Measurements from ENCODE around the gene ADD1. TPM values are rescaled to one million over a fixed set of nuclear protein-coding genes. Genes with fewer than 3 reads are reported as not detected.
A peak's percentile ranks its signal among the peaks of the same experiment; 100 is the strongest.

Gene ADD1
- total RNA-seq, 2 experiments from 2014 or later, result 196 to 206 TPM

DNA sequence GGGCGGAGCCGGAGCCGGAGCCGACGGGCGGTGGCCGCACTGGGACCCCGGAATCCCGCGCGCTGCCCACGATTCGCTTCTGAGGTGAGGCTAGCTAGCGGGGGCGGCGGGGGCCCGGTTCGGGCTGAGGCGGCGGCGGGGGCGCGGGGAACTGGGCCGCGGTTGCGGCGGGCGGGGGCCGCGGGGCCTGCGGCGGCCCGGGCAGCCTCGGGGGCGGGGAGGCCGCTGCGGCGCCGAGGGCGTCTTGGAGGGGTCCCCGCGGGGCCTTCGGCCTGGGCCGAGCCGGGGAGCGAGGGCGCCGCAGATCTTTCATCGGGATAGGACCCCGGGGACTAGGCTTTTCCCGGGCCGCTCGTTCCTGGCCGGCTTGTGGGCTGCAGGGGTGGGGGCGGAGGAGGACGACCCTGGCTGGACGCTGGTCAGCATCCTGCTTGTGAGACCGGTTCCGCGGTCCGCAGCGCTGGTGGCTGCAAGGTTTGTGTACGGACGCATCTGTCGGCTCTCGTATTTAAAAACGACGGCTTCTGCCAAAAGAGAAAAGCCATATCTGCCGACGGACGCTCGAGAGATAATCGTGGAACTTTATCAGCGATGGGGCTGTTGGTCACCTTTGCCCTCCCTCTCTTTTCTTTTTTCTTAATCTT, 419 bp downstream of the ADD1 start:
- peak; percentile 47 for DNase-seq
- CTCF ChIA-PET, result no interaction called here
- Mint-ChIP-seq H3K27me3 (no peaks in the 10 kb centered on the region), H3K4me1 (peaks cover 55% of the 10 kb centered on the region), H3K4me3 (peak overlapping the region; percentile 88), H3K36me3 (ENCODE audit: low read depth) (peaks cover 12% of the 10 kb centered on the region), H3K9me3 (ENCODE audit: low read depth) (peaks cover 2% of the 10 kb centered on the region), H3K27ac (peak overlapping the region; percentile 89)
- ATAC-seq, result peak; percentile 8
- POLR2A ChIA-PET, result interaction anchor here (0.7 to 1.2 kb wide), 3 partner anchors 27 to 165 kb away, joined by 4 to 8 read pairs (median 5); no protein-coding TSS in a partner anchor
- intact Hi-C loops (cut with DNase I, micrococcal nuclease), result loop anchor here (1.0 to 5.0 kb wide), 13 partner anchors 51 to 602 kb away; partner anchors contain the start of genes FAM193A (in 1 of the 2), GRK4 (in 1 of the 2), HAUS3 (in 1 of the 2) and HTT (in 1 of the 2)

DNA sequence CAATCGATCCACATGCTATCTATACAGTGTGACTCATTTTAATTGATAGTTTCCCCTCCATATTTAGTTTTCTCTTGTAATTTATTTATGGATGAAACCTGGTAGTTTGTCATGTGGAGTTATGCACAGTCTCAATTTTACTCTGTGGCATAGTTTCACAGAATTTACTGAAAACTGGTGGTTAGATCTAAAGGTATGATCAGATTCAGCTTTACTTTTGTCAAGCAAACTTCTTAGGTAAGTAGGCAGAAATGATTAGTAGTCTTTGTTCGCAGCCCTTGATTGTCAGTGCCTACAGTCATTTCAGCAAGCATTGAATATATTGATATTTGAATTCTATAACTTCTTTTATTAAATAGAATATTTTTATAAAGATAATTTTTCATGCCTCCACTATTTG, 2.5 kb downstream of the ADD1 start:
- ChIA-PET POLR2A (interaction anchor here (1.0 kb wide), 2 partner anchors 12 to 32 kb away, joined by 3 read pairs; no protein-coding TSS in a partner anchor), CTCF (no interaction called here)
- intact Hi-C loops (cut with DNase I, micrococcal nuclease), result loop anchor here in 1 of 2 experiments (5.0 kb wide), 2 partner anchors 91 to 116 kb away; partner anchors contain the start of genes GRK4 and NOP14
- DNase-seq (peak; percentile 3), ATAC-seq (peak; percentile 38)
- Mint-ChIP-seq H3K27me3 (no peaks in the 10 kb centered on the region), H3K36me3 (ENCODE audit: low read depth) (peaks cover 8% of the 10 kb centered on the region), H3K4me3 (peak overlapping the region; percentile 88), H3K4me1 (peaks cover 70% of the 10 kb centered on the region), H3K27ac (peak overlapping the region; percentile 89), H3K9me3 (ENCODE audit: low read depth) (no peaks in the 10 kb centered on the region)

DNA sequence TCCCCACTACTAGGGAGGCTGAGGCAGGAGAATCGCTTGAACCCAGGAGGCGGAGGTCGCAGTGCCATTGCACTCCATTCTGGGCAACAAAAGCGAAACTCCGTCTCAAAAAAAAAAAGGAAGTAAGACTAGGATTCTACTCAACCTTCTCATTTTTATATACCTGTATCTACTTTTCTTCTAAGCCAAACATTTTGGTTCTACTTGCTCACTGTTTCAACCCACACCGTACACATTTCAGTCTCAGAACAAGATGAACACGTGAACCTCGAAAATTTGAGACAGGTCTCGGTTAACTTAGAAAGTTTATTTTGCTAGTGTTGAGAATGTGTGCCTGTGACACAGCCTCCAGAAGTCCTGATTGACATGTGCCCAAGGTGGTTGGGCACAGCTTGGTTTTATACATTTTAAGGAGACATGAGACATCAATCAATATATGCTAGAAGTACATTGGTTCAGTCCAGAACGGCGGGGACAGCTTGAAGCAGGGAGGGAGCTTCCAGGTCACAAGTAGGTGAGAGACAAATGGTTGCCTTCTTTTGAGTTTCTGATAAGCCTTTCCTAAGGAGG, 3.7 kb downstream of the ADD1 start:
- H3K4me3 Mint-ChIP-seq, result no peak overlapping the region
- intact Hi-C loops (cut with DNase I, micrococcal nuclease), result loop anchor here in 1 of 2 experiments (5.0 kb wide), 2 partner anchors 90 to 115 kb away; partner anchors contain the start of genes GRK4 and NOP14
- H3K27ac Mint-ChIP-seq, result peak overlapping the region; percentile 68
- H3K9me3 Mint-ChIP-seq (ENCODE audit: low read depth), result no peaks in the 10 kb centered on the region
- no peak for DNase-seq
- ChIA-PET POLR2A (no interaction called here), CTCF (interaction anchor here (0.6 kb wide), 1 partner anchor 41 kb away, joined by 3 read pairs; no protein-coding TSS in a partner anchor)
- peaks cover 78% of the 10 kb centered on the region for H3K4me1 Mint-ChIP-seq
- H3K27me3 Mint-ChIP-seq, result no peaks in the 10 kb centered on the region
- no peak for ATAC-seq
- H3K36me3 Mint-ChIP-seq (ENCODE audit: low read depth), result peaks cover 8% of the 10 kb centered on the region

DNA sequence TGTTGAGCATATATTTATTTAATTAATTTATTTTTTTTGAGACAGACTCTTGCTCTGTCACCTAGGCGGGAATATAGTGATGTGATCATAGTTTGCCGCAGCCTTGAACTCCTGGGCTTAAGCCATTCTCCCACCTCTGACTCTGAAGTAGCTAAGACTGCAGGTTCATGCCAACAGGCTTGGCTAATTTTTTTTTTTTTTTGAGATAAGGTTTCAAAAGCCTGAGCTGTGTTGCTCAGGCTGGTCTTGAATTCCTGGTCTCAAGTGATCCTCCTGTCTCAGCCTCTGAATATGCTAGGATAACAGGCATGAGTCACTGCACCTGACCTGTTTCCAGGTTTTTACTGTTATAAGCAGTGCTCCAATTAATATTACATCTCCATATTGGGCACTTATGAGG, 4.8 kb downstream of the ADD1 start:
- peak overlapping the region; percentile 37 for H3K27ac Mint-ChIP-seq
- POLR2A ChIA-PET, result no interaction called here
- H3K4me3 Mint-ChIP-seq, result no peak overlapping the region
- CTCF ChIA-PET, result interaction anchor here (0.6 to 1.4 kb wide), 2 partner anchors 10 to 87 kb away, joined by 3 read pairs; no protein-coding TSS in a partner anchor
- no peaks in the 10 kb centered on the region for H3K9me3 Mint-ChIP-seq (ENCODE audit: low read depth)
- intact Hi-C loops (cut with DNase I, micrococcal nuclease), result loop anchor here in 1 of 2 experiments (5.0 kb wide), 2 partner anchors 89 to 114 kb away; partner anchors contain the start of genes GRK4 and NOP14
- peaks cover 80% of the 10 kb centered on the region for H3K4me1 Mint-ChIP-seq
- H3K36me3 Mint-ChIP-seq (ENCODE audit: low read depth), result peaks cover 8% of the 10 kb centered on the region
- no peak for DNase-seq
- no peak for ATAC-seq
- H3K27me3 Mint-ChIP-seq, result no peaks in the 10 kb centered on the region

DNA sequence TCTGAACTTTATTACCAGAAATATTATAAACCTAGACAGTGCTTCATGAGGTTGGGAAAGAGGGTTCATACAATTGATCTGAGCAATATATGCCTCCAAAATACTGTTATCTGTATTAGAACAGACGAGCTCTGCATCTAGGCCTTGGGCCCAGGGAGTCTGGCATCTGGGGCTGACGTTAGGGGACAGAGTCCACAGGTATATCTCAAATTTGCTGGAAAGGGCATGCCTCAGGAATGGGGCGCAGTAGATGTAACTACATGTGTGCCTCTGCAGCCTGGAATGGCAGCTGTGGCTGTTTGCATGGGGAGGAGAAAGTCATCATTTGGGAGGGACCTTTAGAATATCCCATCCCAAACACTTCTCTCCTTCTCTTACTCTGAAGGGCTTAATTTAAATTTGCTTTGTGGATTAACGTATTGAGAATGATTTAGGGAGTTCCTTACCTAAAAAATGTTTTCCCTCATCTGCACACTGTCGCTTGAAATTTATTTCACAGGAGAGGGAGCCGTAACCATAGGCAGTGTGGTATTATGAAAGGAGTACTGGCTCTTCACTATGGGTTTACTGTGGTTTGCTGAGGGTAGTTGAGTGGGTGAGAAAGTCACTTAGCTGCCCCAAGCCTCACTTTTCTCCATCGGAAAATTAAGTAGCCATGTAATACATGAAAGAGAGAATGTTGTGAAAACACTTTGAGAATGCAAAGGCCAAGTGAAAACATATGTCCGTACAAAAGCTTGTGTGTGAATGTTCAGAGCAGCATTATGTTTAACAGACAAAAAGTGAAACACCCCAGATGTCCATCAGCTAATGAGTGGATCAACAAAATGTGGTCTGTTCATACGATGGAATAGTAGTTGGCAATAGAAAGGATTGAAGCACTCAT, 5.9 kb downstream of the ADD1 start:
- Mint-ChIP-seq H3K4me1 (peaks cover 85% of the 10 kb centered on the region), H3K9me3 (ENCODE audit: low read depth) (no peaks in the 10 kb centered on the region), H3K27me3 (no peaks in the 10 kb centered on the region), H3K27ac (peak overlapping the region; percentile 28), H3K36me3 (ENCODE audit: low read depth) (peaks cover 11% of the 10 kb centered on the region), H3K4me3 (no peak overlapping the region)
- CTCF ChIA-PET, result interaction anchor here (0.9 to 1.4 kb wide), 3 partner anchors 11 to 112 kb away, joined by 3 to 4 read pairs (median 3); no protein-coding TSS in a partner anchor
- no peak for DNase-seq
- ATAC-seq, result no peak
- POLR2A ChIA-PET, result no interaction called here
- intact Hi-C loops (cut with DNase I, micrococcal nuclease), result loop anchor here in 1 of 2 experiments (5.0 kb wide), 2 partner anchors 88 to 113 kb away; partner anchors contain the start of genes GRK4 and NOP14

DNA sequence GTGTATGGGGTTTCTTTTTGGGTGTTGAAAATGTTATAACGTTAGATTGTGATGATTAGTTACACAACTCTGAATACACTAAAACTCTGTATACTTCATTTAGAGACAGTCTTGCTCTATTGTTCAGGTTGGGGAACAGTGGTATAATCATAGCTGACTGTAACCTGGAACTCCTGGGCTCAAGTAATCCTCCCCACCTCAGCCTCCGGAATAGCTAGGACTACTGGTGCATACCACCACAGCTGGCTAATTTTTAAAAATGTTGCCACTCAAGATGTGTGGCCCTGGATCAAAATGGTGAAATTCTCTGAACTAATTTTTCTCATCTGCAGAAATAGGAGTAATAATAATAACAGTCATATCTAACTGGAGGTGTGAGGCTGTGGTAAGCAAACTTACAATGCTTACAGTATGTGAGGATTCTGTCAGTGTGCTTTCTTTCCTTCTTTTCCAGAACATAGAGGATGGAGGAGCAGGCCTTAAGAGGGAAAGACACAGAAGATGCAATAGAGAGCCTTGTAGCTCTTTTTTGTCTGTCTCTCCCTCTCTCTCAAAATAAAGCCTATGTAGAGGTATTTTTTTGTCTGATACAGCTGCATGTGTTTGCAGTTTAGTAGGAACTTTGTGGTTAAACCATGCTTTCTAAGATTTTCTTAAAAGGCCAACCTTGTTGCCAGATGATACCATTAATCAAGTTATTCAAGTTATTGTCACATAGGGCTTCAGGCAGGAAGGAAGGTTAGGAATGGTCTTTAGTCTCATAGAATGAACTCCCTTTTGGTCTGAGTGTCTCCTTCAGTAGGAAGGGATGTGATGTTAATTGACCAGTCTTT, 7.5 kb downstream of the ADD1 start:
- Mint-ChIP-seq H3K36me3 (ENCODE audit: low read depth) (peaks cover 12% of the 10 kb centered on the region), H3K27ac (peak overlapping the region; percentile 11), H3K4me1 (peaks cover 75% of the 10 kb centered on the region), H3K27me3 (no peaks in the 10 kb centered on the region), H3K4me3 (no peak overlapping the region), H3K9me3 (ENCODE audit: low read depth) (no peaks in the 10 kb centered on the region)
- ATAC-seq (peak; percentile 27), DNase-seq (no peak)
- ChIA-PET CTCF (interaction anchor here (0.6 to 1.4 kb wide), 3 partner anchors 66 to 354 kb away, joined by 3 to 4 read pairs (median 3); no protein-coding TSS in a partner anchor), POLR2A (interaction anchor here (0.6 kb wide), 1 partner anchor 228 kb away, joined by 3 read pairs; no protein-coding TSS in a partner anchor)
- intact Hi-C loops (cut with DNase I, micrococcal nuclease), result no loop called here

DNA sequence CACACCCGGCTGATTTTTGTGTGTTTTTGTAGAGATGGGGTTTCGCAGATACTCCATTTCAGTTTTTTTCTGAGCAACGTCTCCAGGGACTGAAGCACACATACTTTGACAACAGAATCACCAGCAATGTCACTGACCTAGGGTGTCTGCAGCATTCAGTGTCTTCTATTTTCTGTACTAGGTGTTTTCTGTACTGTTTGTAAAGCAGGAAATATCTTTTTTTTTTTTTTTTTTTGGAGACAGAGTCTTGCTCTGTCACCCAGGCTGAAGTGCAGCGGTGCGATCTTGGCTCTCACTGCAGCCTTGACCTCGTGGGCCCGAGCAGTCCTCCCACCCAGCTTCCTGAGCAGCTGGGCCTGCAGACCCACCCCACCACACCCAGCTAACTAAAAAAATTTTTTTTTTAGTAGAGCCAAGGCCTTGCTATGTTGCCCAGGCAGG, 8.9 kb downstream of the ADD1 start:
- peak overlapping the region; percentile 32 for H3K4me3 Mint-ChIP-seq
- peaks cover 68% of the 10 kb centered on the region for H3K4me1 Mint-ChIP-seq
- H3K27me3 Mint-ChIP-seq, result no peaks in the 10 kb centered on the region
- peak overlapping the region; percentile 47 for H3K27ac Mint-ChIP-seq
- ChIA-PET POLR2A (interaction anchor here (0.6 to 0.7 kb wide), 2 partner anchors 146 to 281 kb away, joined by 3 to 5 read pairs; no protein-coding TSS in a partner anchor), CTCF (no interaction called here)
- intact Hi-C loops (cut with DNase I, micrococcal nuclease), result no loop called here
- DNase-seq (no peak), ATAC-seq (no peak)
- H3K9me3 Mint-ChIP-seq (ENCODE audit: low read depth), result no peaks in the 10 kb centered on the region
- H3K36me3 Mint-ChIP-seq (ENCODE audit: low read depth), result peaks cover 14% of the 10 kb centered on the region

DNA sequence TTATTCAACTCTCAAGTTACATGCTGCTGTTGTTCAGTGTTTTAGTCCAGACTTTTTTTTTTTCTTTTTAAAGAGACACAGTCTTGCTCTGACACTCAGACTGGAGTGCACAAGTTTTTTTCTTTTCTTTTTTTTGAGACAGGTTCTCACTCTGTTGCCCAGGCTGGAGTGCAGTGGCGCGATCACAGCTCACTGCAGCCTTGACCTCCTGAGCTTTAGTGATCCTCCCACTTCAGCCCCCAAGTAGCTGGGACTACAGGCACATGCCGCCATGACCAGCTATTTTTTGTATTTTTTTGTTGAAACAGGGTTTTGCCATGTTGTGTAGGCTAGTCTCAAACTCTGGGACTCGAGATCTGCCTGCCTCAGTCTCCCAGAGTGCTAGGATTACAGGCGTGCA, 11.9 kb downstream of the ADD1 start:
- intact Hi-C loops (cut with DNase I, micrococcal nuclease), result no loop called here
- ATAC-seq (no peak), DNase-seq (no peak)
- no peaks in the 10 kb centered on the region for H3K9me3 Mint-ChIP-seq (ENCODE audit: low read depth)
- H3K36me3 Mint-ChIP-seq (ENCODE audit: low read depth), result peaks cover 14% of the 10 kb centered on the region
- no peak overlapping the region for H3K27ac Mint-ChIP-seq
- POLR2A ChIA-PET, result no interaction called here
- H3K4me3 Mint-ChIP-seq, result no peak overlapping the region
- CTCF ChIA-PET, result interaction anchor here (1.1 kb wide), 1 partner anchor 16 kb away, joined by 3 read pairs; no protein-coding TSS in a partner anchor
- H3K4me1 Mint-ChIP-seq, result peaks cover 71% of the 10 kb centered on the region
- no peaks in the 10 kb centered on the region for H3K27me3 Mint-ChIP-seq

DNA sequence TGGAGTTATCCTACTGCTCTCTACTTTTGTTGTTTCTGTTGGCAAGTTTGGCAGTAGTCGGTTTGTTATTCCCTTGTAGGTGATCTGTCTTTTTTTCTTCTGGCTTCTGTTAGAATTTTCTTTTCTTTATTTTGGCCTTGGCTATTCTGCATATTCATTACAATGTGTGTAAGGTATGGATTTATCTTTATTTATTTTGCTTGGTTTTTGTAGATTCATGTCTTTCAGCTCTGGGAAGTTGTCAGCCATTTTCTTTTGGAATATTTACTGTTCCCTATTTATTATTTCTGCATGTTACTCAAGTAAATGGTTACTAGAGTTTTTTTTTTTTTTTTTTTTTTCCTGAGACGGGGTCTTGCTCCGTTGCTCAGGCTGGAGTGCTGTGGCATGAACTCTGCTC, 12.6 kb downstream of the ADD1 start:
- no peak overlapping the region for H3K27ac Mint-ChIP-seq

DNA sequence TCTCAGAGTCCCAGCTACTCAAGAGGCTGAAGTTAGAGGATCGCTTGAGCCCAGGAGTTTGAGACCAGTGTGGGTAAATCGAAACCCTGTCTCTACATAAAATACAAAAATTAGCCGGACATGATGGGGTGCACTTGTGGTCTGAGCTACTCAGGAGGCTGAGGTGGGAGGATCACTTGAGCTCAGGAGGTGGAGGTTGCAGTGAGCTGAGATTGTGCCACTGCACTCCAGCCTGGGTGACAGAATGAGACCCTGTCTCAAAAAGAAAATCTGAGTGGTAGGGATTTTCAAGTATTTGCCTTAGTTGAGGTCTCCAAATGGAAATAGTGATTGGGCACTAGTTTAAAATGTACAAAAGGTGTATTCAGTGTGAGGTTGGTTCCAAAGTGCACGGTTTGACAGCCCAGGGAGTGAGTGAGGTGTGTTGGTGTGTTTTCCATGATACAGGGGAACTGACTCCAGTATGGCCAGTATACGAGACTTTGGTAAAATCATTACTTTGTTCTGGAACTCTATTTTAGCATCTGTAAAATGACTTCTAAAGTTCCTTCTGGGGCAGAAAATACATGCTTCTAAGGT, 13.8 kb downstream of the ADD1 start:
- Mint-ChIP-seq H3K27me3 (no peaks in the 10 kb centered on the region), H3K9me3 (ENCODE audit: low read depth) (no peaks in the 10 kb centered on the region), H3K4me3 (no peak overlapping the region), H3K36me3 (ENCODE audit: low read depth) (peaks cover 16% of the 10 kb centered on the region), H3K4me1 (peaks cover 70% of the 10 kb centered on the region), H3K27ac (peak overlapping the region; percentile 23)
- DNase-seq, result no peak
- intact Hi-C loops (cut with DNase I, micrococcal nuclease), result no loop called here
- ATAC-seq, result no peak
- ChIA-PET CTCF (interaction anchor here (0.6 kb wide), 1 partner anchor 9 kb away, joined by 3 read pairs; no protein-coding TSS in a partner anchor), POLR2A (no interaction called here)

More for the DNA sequence above, 12.6 kb downstream of the ADD1 start:
- H3K4me1 Mint-ChIP-seq, result peaks cover 70% of the 10 kb centered on the region
- DNase-seq, result no peak
- intact Hi-C loops (cut with DNase I, micrococcal nuclease), result no loop called here
- no peak for ATAC-seq
- H3K9me3 Mint-ChIP-seq (ENCODE audit: low read depth), result no peaks in the 10 kb centered on the region
- peaks cover 16% of the 10 kb centered on the region for H3K36me3 Mint-ChIP-seq (ENCODE audit: low read depth)
- H3K27me3 Mint-ChIP-seq, result no peaks in the 10 kb centered on the region
- H3K4me3 Mint-ChIP-seq, result no peak overlapping the region
- ChIA-PET CTCF (interaction anchor here (1.1 kb wide), 1 partner anchor 15 kb away, joined by 3 read pairs; no protein-coding TSS in a partner anchor), POLR2A (no interaction called here)
